Large intestine (tissue), 3 donors: ENCODE data around the gene ADGRB3. TPM values are rescaled to one million over a fixed set of nuclear protein-coding genes. Genes with fewer than 3 reads are reported as not detected.
"Not testable (repeated sequence)": the region's sequence is repeated elsewhere in the genome, so short reads cannot be mapped to it uniquely, and the experiment has no call there.

Source experiments
- DNase-seq, 2 donors: peaks; one replicate each; pipeline versions ENCODE4 v3.0.0 to v3.0.0-alpha.2; 2013
- H3K27ac ChIP-seq: one replicate; pipeline ENCODE4 v1.5.1; 2013; ENCODE audit warnings: low read length
- H3K27me3 ChIP-seq: 2 replicates; pipeline ENCODE4 v1.6.1; 2013; ENCODE audit warnings: low read length; ENCODE audit not compliant: control insufficient read depth, insufficient read depth
- H3K36me3 ChIP-seq: 2 replicates; pipeline ENCODE4 v1.6.1; 2013; ENCODE audit warnings: low read length; ENCODE audit not compliant: control insufficient read depth, insufficient read depth
- H3K4me1 ChIP-seq: one replicate; pipeline ENCODE4 v1.6.1; 2013; ENCODE audit warnings: low read length; ENCODE audit not compliant: control insufficient read depth, insufficient read depth
- H3K4me3 ChIP-seq: one replicate; pipeline ENCODE4 v1.5.1; 2013; ENCODE audit warnings: low read length
- H3K9me3 ChIP-seq: one replicate; pipeline ENCODE4 v1.6.1; 2013; ENCODE audit warnings: mild to moderate bottlenecking, low read depth, low read length, moderate library complexity; ENCODE audit not compliant: control insufficient read depth
- WGBS: methylation state at CpG from one replicate; pipeline ENCODE4 v1.1.5; 2013; ENCODE audit warnings: low lambda C conversion rate; ENCODE audit not compliant: insufficient coverage; 5-methylcytosine and 5-hydroxymethylcytosine counted together
- polyA plus RNA-seq: library from polyadenylated mRNA; unstranded; fragments of 120-200 nt; gene quantifications from one replicate; pipeline ENCODE4 v1.2.1, GENCODE V29; 2013

The ADGRB3 gene
- polyA plus RNA-seq, 1 donor: 8.3 TPM

- Histone ChIP-seq H3K36me3 (no peaks in the 10 kb centered on the region), H3K27ac (no peak overlapping the region), H3K9me3 (no peaks in the 10 kb centered on the region), H3K4me1 (no peaks in the 10 kb centered on the region), H3K4me3 (no peak overlapping the region), H3K27me3 (no peaks in the 10 kb centered on the region)
- DNase-seq: no peak
- WGBS: no CpG with 5 or more reads among the region's 2 CpGs
Observed at GRCh38 chr6:68658338-68658737, 23.3 kb downstream of the ADGRB3 start.

GRCh38 chr6:68673255-68673654 is 38.2 kb downstream of the ADGRB3 start:
- no peak for DNase-seq
- no peaks in the 10 kb centered on the region for H3K36me3 ChIP-seq
- no peak overlapping the region for H3K27ac ChIP-seq
- no peak overlapping the region for H3K4me3 ChIP-seq
- H3K9me3 ChIP-seq: no peaks in the 10 kb centered on the region
- no peaks in the 10 kb centered on the region for H3K4me1 ChIP-seq
- H3K27me3 ChIP-seq: no peaks in the 10 kb centered on the region

GRCh38 chr6:68675548-68675947 is 40.5 kb downstream of the ADGRB3 start:
- 78% methylated on average over 3 of the region's 4 CpGs for WGBS
- H3K4me1 ChIP-seq: no peaks in the 10 kb centered on the region
- H3K36me3 ChIP-seq: no peaks in the 10 kb centered on the region
- H3K27ac ChIP-seq: no peak overlapping the region
- no peak for DNase-seq
- H3K4me3 ChIP-seq: no peak overlapping the region
- no peaks in the 10 kb centered on the region for H3K27me3 ChIP-seq
- H3K9me3 ChIP-seq: no peaks in the 10 kb centered on the region

GRCh38 chr6:68676094-68676493 is 41.0 kb downstream of the ADGRB3 start:
- H3K27ac ChIP-seq, DNase-seq, H3K4me1 ChIP-seq, H3K4me3 ChIP-seq, H3K36me3 ChIP-seq, H3K9me3 ChIP-seq, H3K27me3 ChIP-seq: not testable (repeated sequence)
- WGBS: 96% methylated on average over 4 of the region's 16 CpGs

GRCh38 chr6:68677058-68677457 is 42.0 kb downstream of the ADGRB3 start:
- Histone ChIP-seq H3K9me3 (no peaks in the 10 kb centered on the region), H3K27me3 (no peaks in the 10 kb centered on the region), H3K4me3 (no peak overlapping the region), H3K27ac (no peak overlapping the region), H3K36me3 (no peaks in the 10 kb centered on the region), H3K4me1 (no peaks in the 10 kb centered on the region)
- peak in 1 of 2 donors; percentile 3 for DNase-seq
- no CpG with 5 or more reads among the region's 3 CpGs for WGBS

GRCh38 chr6:68679399-68679798 is 44.3 kb downstream of the ADGRB3 start:
- H3K27ac ChIP-seq: no peak overlapping the region
- H3K27me3 ChIP-seq: no peaks in the 10 kb centered on the region
- no peaks in the 10 kb centered on the region for H3K4me1 ChIP-seq
- H3K9me3 ChIP-seq: no peaks in the 10 kb centered on the region
- H3K36me3 ChIP-seq: no peaks in the 10 kb centered on the region
- no peak for DNase-seq
- H3K4me3 ChIP-seq: no peak overlapping the region
- WGBS: no CpG with 5 or more reads among the region's 2 CpGs

- no peak for DNase-seq
- WGBS: 80% methylated on average over 1 of the region's 2 CpGs
- Histone ChIP-seq H3K4me3 (no peak overlapping the region), H3K27me3 (no peaks in the 10 kb centered on the region), H3K27ac (no peak overlapping the region), H3K4me1 (no peaks in the 10 kb centered on the region), H3K9me3 (no peaks in the 10 kb centered on the region), H3K36me3 (no peaks in the 10 kb centered on the region)
Observed at GRCh38 chr6:68680264-68680663, 45.2 kb downstream of the ADGRB3 start.

GRCh38 chr6:68689910-68690309 is 54.8 kb downstream of the ADGRB3 start:
- no peaks in the 10 kb centered on the region for H3K9me3 ChIP-seq
- H3K4me3 ChIP-seq: no peak overlapping the region
- H3K4me1 ChIP-seq: no peaks in the 10 kb centered on the region
- no peaks in the 10 kb centered on the region for H3K27me3 ChIP-seq
- no peak for DNase-seq
- WGBS: no CpG with 5 or more reads among the region's 1 CpG
- no peak overlapping the region for H3K27ac ChIP-seq
- H3K36me3 ChIP-seq: no peaks in the 10 kb centered on the region

- DNase-seq: no peak
- no peaks in the 10 kb centered on the region for H3K36me3 ChIP-seq
- no peaks in the 10 kb centered on the region for H3K4me1 ChIP-seq
- H3K4me3 ChIP-seq: no peak overlapping the region
- 100% methylated on average over 1 of the region's 3 CpGs for WGBS
- H3K27ac ChIP-seq: no peak overlapping the region
- H3K27me3 ChIP-seq: no peaks in the 10 kb centered on the region
- H3K9me3 ChIP-seq: no peaks in the 10 kb centered on the region
Observed at GRCh38 chr6:68691120-68691519, 56.0 kb downstream of the ADGRB3 start.

- H3K36me3 ChIP-seq: no peaks in the 10 kb centered on the region
- no peaks in the 10 kb centered on the region for H3K27me3 ChIP-seq
- WGBS: 100% methylated on average over 1 of the region's 1 CpG
- H3K27ac ChIP-seq: no peak overlapping the region
- DNase-seq: no peak
- no peaks in the 10 kb centered on the region for H3K4me1 ChIP-seq
- no peak overlapping the region for H3K4me3 ChIP-seq
- no peaks in the 10 kb centered on the region for H3K9me3 ChIP-seq
Observed at GRCh38 chr6:68693271-68693670, 58.2 kb downstream of the ADGRB3 start.

GRCh38 chr6:68695403-68695802 is 60.3 kb downstream of the ADGRB3 start:
- no CpG with 5 or more reads among the region's 4 CpGs for WGBS
- no peaks in the 10 kb centered on the region for H3K9me3 ChIP-seq
- no peak overlapping the region for H3K4me3 ChIP-seq
- H3K27ac ChIP-seq: no peak overlapping the region
- H3K27me3 ChIP-seq: no peaks in the 10 kb centered on the region
- no peaks in the 10 kb centered on the region for H3K36me3 ChIP-seq
- no peaks in the 10 kb centered on the region for H3K4me1 ChIP-seq
- no peak for DNase-seq
